ENCODE results near the gene PKHD1.

PKHD1 gene

DNA sequence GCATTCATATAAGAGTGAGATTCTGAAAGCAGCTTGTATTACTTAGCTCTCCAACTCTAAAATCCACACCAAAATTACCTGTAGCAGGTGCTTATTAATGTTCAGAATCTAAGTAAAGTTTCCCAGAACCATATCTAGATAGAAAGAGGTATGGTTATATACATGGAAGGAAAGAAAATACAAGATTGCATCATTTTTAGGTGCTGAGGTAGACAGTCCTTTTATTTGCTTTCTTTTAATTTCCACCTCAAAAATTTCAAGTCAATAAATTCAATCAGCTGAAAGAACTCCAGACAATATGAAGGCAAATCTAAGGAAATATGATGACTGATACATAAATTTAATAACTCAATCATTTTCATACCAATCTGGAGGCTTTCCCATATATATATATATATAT is 521.9 kb downstream of the PKHD1 start:
- no peak overlapping the region for H3K4me3 ChIP-seq (ENCODE audit: low read length)
- no peak for DNase-seq (ENCODE audit: low read depth)
- TF ChIP-seq, protein P1, sequence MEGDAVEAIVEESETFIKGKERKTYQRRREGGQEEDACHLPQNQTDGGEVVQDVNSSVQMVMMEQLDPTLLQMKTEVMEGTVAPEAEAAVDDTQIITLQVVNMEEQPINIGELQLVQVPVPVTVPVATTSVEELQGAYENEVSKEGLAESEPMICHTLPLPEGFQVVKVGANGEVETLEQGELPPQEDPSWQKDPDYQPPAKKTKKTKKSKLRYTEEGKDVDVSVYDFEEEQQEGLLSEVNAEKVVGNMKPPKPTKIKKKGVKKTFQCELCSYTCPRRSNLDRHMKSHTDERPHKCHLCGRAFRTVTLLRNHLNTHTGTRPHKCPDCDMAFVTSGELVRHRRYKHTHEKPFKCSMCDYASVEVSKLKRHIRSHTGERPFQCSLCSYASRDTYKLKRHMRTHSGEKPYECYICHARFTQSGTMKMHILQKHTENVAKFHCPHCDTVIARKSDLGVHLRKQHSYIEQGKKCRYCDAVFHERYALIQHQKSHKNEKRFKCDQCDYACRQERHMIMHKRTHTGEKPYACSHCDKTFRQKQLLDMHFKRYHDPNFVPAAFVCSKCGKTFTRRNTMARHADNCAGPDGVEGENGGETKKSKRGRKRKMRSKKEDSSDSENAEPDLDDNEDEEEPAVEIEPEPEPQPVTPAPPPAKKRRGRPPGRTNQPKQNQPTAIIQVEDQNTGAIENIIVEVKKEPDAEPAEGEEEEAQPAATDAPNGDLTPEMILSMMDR (conservative IDR thresholded peaks at IDR 0.05; ENCODE audit: low read depth, low read length): no peak

Measured in retinal pigment epithelial cell (primary cell).